ENCODE data around the gene RHD.
"Not testable (repeated sequence)": the region's sequence is repeated elsewhere in the genome, so short reads cannot be mapped to it uniquely, and the experiment has no call there.

DNA sequence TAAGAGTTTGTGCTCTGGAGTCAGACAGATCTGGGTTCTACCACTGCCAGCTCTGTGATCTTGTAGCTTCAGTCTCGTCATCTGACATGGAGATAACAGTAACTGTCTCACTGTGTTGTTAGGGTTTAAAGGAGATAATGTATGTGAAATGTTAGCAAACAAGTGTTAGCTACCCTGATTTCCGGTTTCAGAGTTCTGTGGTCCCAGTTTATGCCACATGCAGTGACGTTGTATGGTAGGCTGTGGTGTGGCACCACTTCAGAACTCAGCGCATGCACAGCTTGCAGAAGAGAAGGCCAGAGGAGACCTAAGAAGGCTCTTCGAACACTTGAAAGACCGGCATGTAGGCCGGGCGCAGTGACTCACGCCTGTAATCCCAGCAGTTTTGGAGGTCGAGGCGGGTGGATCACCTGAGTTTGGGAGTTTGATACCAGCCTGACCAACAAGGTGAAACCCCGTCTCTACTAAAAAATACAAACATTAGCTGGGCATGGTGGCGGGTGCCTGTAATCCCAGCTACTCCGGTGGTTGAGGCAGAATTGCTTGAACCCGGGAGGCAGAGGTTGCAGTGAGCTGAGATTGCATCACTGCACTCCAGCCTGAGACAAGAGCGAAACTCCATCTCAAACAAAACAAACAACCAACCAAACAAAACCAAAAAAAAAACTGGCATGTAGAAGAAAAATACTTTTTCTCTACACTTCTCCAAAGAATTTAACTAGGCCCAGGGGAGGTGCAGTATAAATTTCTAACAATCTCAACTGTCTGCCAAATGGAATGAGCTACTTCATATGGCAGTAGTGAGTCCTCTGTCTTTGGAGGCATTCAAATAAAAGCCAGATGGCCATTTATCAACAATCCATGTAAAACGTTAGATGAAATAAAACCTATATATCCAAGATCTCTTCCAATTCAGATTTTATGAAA, 55.8 kb downstream of the RHD start:
- TF ChIP-seq, protein P1, sequence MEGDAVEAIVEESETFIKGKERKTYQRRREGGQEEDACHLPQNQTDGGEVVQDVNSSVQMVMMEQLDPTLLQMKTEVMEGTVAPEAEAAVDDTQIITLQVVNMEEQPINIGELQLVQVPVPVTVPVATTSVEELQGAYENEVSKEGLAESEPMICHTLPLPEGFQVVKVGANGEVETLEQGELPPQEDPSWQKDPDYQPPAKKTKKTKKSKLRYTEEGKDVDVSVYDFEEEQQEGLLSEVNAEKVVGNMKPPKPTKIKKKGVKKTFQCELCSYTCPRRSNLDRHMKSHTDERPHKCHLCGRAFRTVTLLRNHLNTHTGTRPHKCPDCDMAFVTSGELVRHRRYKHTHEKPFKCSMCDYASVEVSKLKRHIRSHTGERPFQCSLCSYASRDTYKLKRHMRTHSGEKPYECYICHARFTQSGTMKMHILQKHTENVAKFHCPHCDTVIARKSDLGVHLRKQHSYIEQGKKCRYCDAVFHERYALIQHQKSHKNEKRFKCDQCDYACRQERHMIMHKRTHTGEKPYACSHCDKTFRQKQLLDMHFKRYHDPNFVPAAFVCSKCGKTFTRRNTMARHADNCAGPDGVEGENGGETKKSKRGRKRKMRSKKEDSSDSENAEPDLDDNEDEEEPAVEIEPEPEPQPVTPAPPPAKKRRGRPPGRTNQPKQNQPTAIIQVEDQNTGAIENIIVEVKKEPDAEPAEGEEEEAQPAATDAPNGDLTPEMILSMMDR (IDR thresholded peaks at IDR 0.05): not testable (repeated sequence)
- not testable (repeated sequence) for TF ChIP-seq POLR2A (IDR thresholded peaks at IDR 0.05)
